ENCODE measurements around the gene MYPOP. TPM values are rescaled to one million over a fixed set of nuclear protein-coding genes. Genes with fewer than 3 reads are reported as not detected.

Gene MYPOP
- total RNA-seq, 1 donor from 2014 or later = 15.2 TPM

DNA sequence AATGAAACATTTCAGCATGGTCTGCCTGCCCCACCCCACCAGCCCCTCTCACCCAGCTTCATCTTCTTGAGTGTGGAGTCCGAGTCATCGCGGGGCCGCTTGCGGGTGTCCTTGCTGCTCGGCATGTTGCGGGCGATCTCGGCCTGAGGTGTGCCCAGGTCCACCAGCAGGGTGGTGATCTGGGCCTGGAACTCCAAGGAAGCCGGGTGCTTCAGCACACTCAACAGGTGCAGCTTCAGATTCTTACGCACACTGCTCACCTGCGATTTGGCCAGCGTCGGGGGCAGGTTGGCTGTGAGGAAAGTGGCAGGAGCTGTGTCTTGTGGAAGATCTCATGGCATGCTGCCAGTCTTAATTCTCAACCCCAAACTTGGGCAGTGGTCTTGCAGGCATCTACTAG, 60.2 kb downstream of the MYPOP start:
- no peak for ATAC-seq (ENCODE audit: poor library complexity)
- no peak for DNase-seq
- intact Hi-C loops (cut with DNase I) = no loop called here

Other genes with a start within 250 kb of the MYPOP start
- 3.8 TPM for gene GIPR, start 234.4 kb downstream of the MYPOP start, total RNA-seq
- 251 TPM for gene SNRPD2, start 210.7 kb downstream of the MYPOP start, total RNA-seq
- 1.6 TPM for gene QPCTL, start 209.9 kb downstream of the MYPOP start, total RNA-seq
- 14.5 TPM for gene FBXO46, start 171.7 kb downstream of the MYPOP start, total RNA-seq
- not detected for gene MEIOSIN, start 169.2 kb downstream of the MYPOP start, total RNA-seq
- gene SIX5, start 133.4 kb downstream of the MYPOP start, total RNA-seq = 22.0 TPM
- 237 TPM for gene DMPK, start 120.1 kb downstream of the MYPOP start, total RNA-seq
- 57.2 TPM for gene DMWD, start 109.8 kb downstream of the MYPOP start, total RNA-seq
- 0.08 TPM for gene RSPH6A, start 87.3 kb downstream of the MYPOP start, total RNA-seq
- gene SYMPK, start 39.5 kb downstream of the MYPOP start, total RNA-seq = 29.6 TPM
- gene FOXA3, start 38.3 kb downstream of the MYPOP start, total RNA-seq = not detected
- gene IRF2BP1, start 16.5 kb downstream of the MYPOP start, total RNA-seq = 20.0 TPM
- not detected for gene NANOS2, start 12.2 kb upstream of the MYPOP start, total RNA-seq
- 3.7 TPM for gene NOVA2, start 71.3 kb upstream of the MYPOP start, total RNA-seq
- gene CCDC61, start 92.9 kb upstream of the MYPOP start, total RNA-seq = 6.8 TPM
- gene PGLYRP1, start 120.4 kb upstream of the MYPOP start, total RNA-seq = not detected
- not detected for gene IGFL4, start 138.4 kb upstream of the MYPOP start, total RNA-seq
- gene IGFL3, start 222.1 kb upstream of the MYPOP start, total RNA-seq = not detected
- not detected for gene IGFL2, start 245.6 kb upstream of the MYPOP start, total RNA-seq

Measured in Right ventricle myocardium superior (tissue), 1 donor.